Activated B cell treated with CpG ODN at 0.5 μM for 24 hours (primary cell): ENCODE measurements around the gene ZFHX2. TPM values are rescaled to one million over a fixed set of nuclear protein-coding genes. Genes with fewer than 3 reads are reported as not detected.

ENCODE experiments used
- ATAC-seq: fragments of 200-7000 bp; cut with Tn5 transposase; one replicate; pipeline ENCODE4 v1.10.0; 2021; ENCODE audit warnings: low read depth, mild to moderate bottlenecking, moderate library complexity
- CTCF ChIA-PET: fragments of 350-600 bp; sonication (Branson Sonifier 250); formaldehyde crosslinking; loops from one replicate; lab custom pipeline; 2021; ENCODE audit warnings: antibody characterized with exemption; lab: Charles Lee
- POLR2A ChIA-PET: fragments of 350-600 bp; sonication (Branson Sonifier 250); formaldehyde crosslinking; loops from one replicate; lab custom pipeline; 2021; ENCODE audit warnings: antibody characterized with exemption; lab: Charles Lee
- DNase-seq: peaks from one replicate; pipeline ENCODE4 v3.0.0; 2022
- H3K27ac Mint-ChIP-seq: one replicate; pipeline ENCODE4 v1.8.0; 2020; ENCODE audit warnings: mixed read lengths
- H3K27me3 Mint-ChIP-seq: one replicate; pipeline ENCODE4 v1.8.0; 2021; ENCODE audit warnings: mixed read lengths
- H3K36me3 Mint-ChIP-seq: one replicate; pipeline ENCODE4 v1.8.0; 2021; ENCODE audit warnings: low read depth, mixed read lengths
- H3K4me1 Mint-ChIP-seq: one replicate; pipeline ENCODE4 v1.8.0; 2021; ENCODE audit warnings: mixed read lengths
- H3K4me3 Mint-ChIP-seq: one replicate; pipeline ENCODE4 v1.8.0; 2020; ENCODE audit warnings: mild to moderate bottlenecking, mixed read lengths
- H3K9me3 Mint-ChIP-seq: one replicate; pipeline ENCODE4 v1.8.0; 2020; ENCODE audit warnings: mixed read lengths
- CTCF ChIP-seq: fragments of 200-600 bp; IDR thresholded peaks from one replicate; pipeline ENCODE4 v1.8.0; 2022; ENCODE audit warnings: antibody characterized with exemption, mild to moderate bottlenecking
- intact Hi-C: fragments of 100-400 bp; cut with micrococcal nuclease; formaldehyde crosslinking; loops from one replicate; pipeline ENCODE4 v1.15.1; 2024
- total RNA-seq: library from RNA; stranded (reverse); gene quantifications from 2 replicates; pipeline ENCODE4 v1.2.3, GENCODE V29; 2022

ZFHX2 gene
- total RNA-seq, 1 donor from 2014 or later, result 2.6 TPM

- ATAC-seq (no peak), DNase-seq (no peak)
- no peak overlapping the region for H3K4me3 Mint-ChIP-seq
- no peak overlapping the region for H3K27ac Mint-ChIP-seq
- H3K36me3 Mint-ChIP-seq, result no peaks in the 10 kb centered on the region
- ChIA-PET POLR2A (no interaction called here), CTCF (no interaction called here)
- no peaks in the 10 kb centered on the region for H3K9me3 Mint-ChIP-seq
- H3K27me3 Mint-ChIP-seq, result no peaks in the 10 kb centered on the region
- intact Hi-C loops, result no loop called here
- TF ChIP-seq CTCF, result no peak
- no peaks in the 10 kb centered on the region for H3K4me1 Mint-ChIP-seq
Measured at GRCh38 chr14:23533652-23534435, 17.7 kb downstream of the ZFHX2 start.

- POLR2A ChIA-PET, result no interaction called here
- no peak overlapping the region for H3K4me3 Mint-ChIP-seq
Measured at GRCh38 chr14:23532658-23533057, 18.9 kb downstream of the ZFHX2 start.

GRCh38 chr14:23531391-23531790 lies 20.2 kb downstream of the ZFHX2 start:
- ChIA-PET POLR2A (no interaction called here), CTCF (no interaction called here)
- DNase-seq (no peak), ATAC-seq (no peak)
- intact Hi-C loops, result no loop called here
- TF ChIP-seq CTCF, result no peak
- Mint-ChIP-seq H3K9me3 (no peaks in the 10 kb centered on the region), H3K4me3 (no peak overlapping the region), H3K36me3 (no peaks in the 10 kb centered on the region), H3K4me1 (no peaks in the 10 kb centered on the region), H3K27me3 (no peaks in the 10 kb centered on the region), H3K27ac (no peak overlapping the region)

More at GRCh38 chr14:23532658-23533057, 18.9 kb downstream of the ZFHX2 start:
- Mint-ChIP-seq H3K27ac (no peak overlapping the region), H3K27me3 (no peaks in the 10 kb centered on the region), H3K9me3 (no peaks in the 10 kb centered on the region), H3K36me3 (no peaks in the 10 kb centered on the region), H3K4me1 (no peaks in the 10 kb centered on the region)
- CTCF ChIA-PET, result no interaction called here
- ATAC-seq (no peak), DNase-seq (no peak)
- intact Hi-C loops, result no loop called here
- no peak for TF ChIP-seq CTCF

GRCh38 chr14:23530375-23531055 lies 21.1 kb downstream of the ZFHX2 start:
- ChIA-PET POLR2A (no interaction called here), CTCF (interaction anchor here (1.5 kb wide), 1 partner anchor 11 kb away, joined by 4 read pairs; no protein-coding TSS in a partner anchor)
- ATAC-seq (no peak), DNase-seq (no peak)
- Mint-ChIP-seq H3K27ac (no peak overlapping the region), H3K9me3 (no peaks in the 10 kb centered on the region), H3K36me3 (no peaks in the 10 kb centered on the region), H3K4me3 (no peak overlapping the region), H3K4me1 (no peaks in the 10 kb centered on the region), H3K27me3 (no peaks in the 10 kb centered on the region)
- intact Hi-C loops, result no loop called here
- TF ChIP-seq CTCF, result no peak

- no peak overlapping the region for H3K27ac Mint-ChIP-seq
- no peaks in the 10 kb centered on the region for H3K9me3 Mint-ChIP-seq
- H3K4me1 Mint-ChIP-seq, result no peaks in the 10 kb centered on the region
- DNase-seq, result no peak
- TF ChIP-seq CTCF, result no peak
- intact Hi-C loops, result no loop called here
- H3K4me3 Mint-ChIP-seq, result no peak overlapping the region
- ChIA-PET CTCF (interaction anchor here (1.5 kb wide), 1 partner anchor 12 kb away, joined by 4 read pairs; no protein-coding TSS in a partner anchor), POLR2A (no interaction called here)
- ATAC-seq, result no peak
- no peaks in the 10 kb centered on the region for H3K36me3 Mint-ChIP-seq
- no peaks in the 10 kb centered on the region for H3K27me3 Mint-ChIP-seq
Measured at GRCh38 chr14:23529016-23529415, 22.5 kb downstream of the ZFHX2 start.
